SK-N-MC (cell line): ENCODE results near the gene MYBBP1A.

Experiments
- DNase-seq: peaks from one replicate; pipeline ENCODE4 v3.0.0-alpha.2; 2011; ENCODE audit warnings: low read depth, low spot score
- H3K27ac ChIP-seq: fragments of 200-600 bp; sonication (generic); 2 replicates; pipeline ENCODE4 v1.5.1; 2016; ENCODE audit warnings: mixed run types
- H3K36me3 ChIP-seq: fragments of 200-600 bp; sonication (generic); 2 replicates; pipeline ENCODE4 v1.6.1; 2017; ENCODE audit warnings: antibody characterized with exemption, low read length, mixed read lengths; ENCODE audit not compliant: insufficient read depth
- H3K4me3 ChIP-seq: fragments of 200-600 bp; sonication (generic); 2 replicates; pipeline ENCODE4 v1.5.1; 2016
- H3K9ac ChIP-seq: fragments of 200-600 bp; sonication (generic); 2 replicates; pipeline ENCODE4 v1.8.0; 2017; ENCODE audit warnings: mixed run types, mixed read lengths; ENCODE audit not compliant: insufficient read length
- H3K9me3 ChIP-seq: fragments of 200-600 bp; sonication (generic); 2 replicates; pipeline ENCODE4 v1.6.1; 2017; ENCODE audit warnings: low read depth, mild to moderate bottlenecking, antibody characterized with exemption, low read length, moderate library complexity, mixed read lengths
- EZH2 ChIP-seq: fragments of 200-600 bp; sonication (generic); IDR thresholded peaks from one replicate; pipeline ENCODE4 v1.6.1; 2017; ENCODE audit warnings: antibody characterized with exemption
- FOXP2 ChIP-seq: optimal IDR thresholded peaks from 2 replicates; pipeline ENCODE3; 2011; ENCODE audit warnings: mild to moderate bottlenecking, moderate library complexity; ENCODE audit not compliant: insufficient read depth; ENCODE audit errors: extremely low read length, control extremely low read depth
- POLR2AphosphoS5 ChIP-seq: IDR thresholded peaks from 2 replicates; pipeline ENCODE4 v1.6.1; 2012; ENCODE audit warnings: mild to moderate bottlenecking, low read depth, low read length, borderline replicate concordance

MYBBP1A gene

DNA sequence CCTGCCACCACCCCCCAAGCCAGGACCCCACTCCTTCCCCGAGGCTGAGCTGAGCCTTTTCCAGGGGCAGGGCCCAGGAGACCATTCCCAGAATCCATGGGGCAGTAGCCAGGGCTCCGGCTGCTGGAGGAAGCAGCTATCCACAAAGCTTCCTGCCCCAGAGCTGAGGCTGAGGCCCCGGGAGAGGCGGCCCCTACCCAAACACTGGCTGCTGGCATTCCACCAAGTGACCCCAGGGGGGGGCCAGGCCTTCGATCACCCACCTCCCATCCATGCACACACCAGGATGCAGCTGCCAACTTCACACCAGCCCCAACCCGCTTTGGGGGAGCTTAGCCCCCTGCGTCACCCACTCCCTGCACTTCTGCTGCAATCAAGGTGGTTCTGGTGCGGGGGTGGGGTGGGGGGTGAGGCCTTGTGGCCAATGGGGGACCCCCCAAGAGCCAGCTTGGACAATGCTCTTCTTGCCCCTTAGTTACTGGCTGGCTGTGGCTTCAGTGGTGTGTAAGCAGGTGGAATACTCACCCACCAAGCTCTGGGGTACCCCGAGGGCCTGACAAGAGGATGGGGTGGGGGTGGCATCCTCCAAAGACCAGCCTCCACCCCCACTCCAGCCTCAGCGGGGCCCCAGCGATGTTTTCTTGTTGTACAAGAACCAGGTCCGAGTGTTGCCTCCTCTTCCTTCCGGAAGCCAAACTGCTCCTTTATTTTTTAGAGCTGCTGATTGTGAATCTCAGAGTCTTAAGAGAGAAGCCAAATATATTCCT is 16.8 kb downstream of the MYBBP1A start:
- H3K27ac ChIP-seq: no peak overlapping the region
- TF ChIP-seq FOXP2 (no peak), EZH2 (no peak), POLR2AphosphoS5 (no peak)
- H3K4me3 ChIP-seq: no peak overlapping the region
- H3K36me3 ChIP-seq: peaks cover 43% of the 10 kb centered on the region; the same call in 1 of the 2 replicates
- DNase-seq: no peak
- no peak overlapping the region for H3K9ac ChIP-seq
- no peaks in the 10 kb centered on the region for H3K9me3 ChIP-seq

GRCh38 chr17:4537451-4538235 is 17.5 kb downstream of the MYBBP1A start:
- Histone ChIP-seq H3K9ac (no peak overlapping the region), H3K36me3 (peaks cover 38% of the 10 kb centered on the region; the same call in 1 of the 2 replicates), H3K4me3 (no peak overlapping the region), H3K27ac (no peak overlapping the region), H3K9me3 (no peaks in the 10 kb centered on the region)
- TF ChIP-seq EZH2: no peak
- TF ChIP-seq FOXP2: no peak
- no peak for TF ChIP-seq POLR2AphosphoS5
- DNase-seq: no peak

GRCh38 chr17:4536742-4537411 is 18.3 kb downstream of the MYBBP1A start:
- Histone ChIP-seq H3K27ac (no peak overlapping the region), H3K36me3 (peaks cover 31% of the 10 kb centered on the region; the same call in 1 of the 2 replicates)

DNA sequence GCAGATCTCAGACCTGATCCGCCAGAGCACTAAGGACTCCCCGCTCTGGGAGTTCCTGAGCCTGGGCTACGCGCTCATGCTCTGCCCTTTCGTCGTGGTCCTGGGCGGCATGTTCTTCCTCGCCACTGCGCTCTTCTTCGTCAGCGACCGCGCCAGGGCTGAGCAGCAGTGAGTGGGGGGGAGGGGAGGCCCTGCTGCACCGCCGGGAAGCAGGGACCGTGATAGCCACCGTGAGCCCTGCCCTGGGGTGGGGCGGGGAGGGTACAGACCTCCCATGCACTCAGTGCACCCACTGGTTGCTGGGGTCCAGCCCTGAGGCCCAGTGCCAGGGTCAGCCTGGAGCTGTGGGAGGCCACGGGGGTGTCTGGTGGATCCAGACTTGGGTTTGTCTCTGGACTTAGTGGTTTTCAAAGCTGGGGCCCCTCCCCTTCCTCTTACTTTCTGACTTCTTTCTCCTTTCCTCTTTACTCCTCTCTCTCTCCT is 18.9 kb downstream of the MYBBP1A start:
- H3K9me3 ChIP-seq: no peaks in the 10 kb centered on the region
- H3K4me3 ChIP-seq: no peak overlapping the region
- TF ChIP-seq FOXP2: no peak
- TF ChIP-seq EZH2: no peak
- H3K36me3 ChIP-seq: peaks cover 25% of the 10 kb centered on the region; the same call in 1 of the 2 replicates
- no peak overlapping the region for H3K9ac ChIP-seq
- no peak for DNase-seq
- no peak overlapping the region for H3K27ac ChIP-seq

More at GRCh38 chr17:4536742-4537411, 18.3 kb downstream of the MYBBP1A start:
- Histone ChIP-seq H3K9ac (no peak overlapping the region), H3K4me3 (no peak overlapping the region), H3K9me3 (no peaks in the 10 kb centered on the region)
- DNase-seq: no peak
- TF ChIP-seq EZH2: no peak
- no peak for TF ChIP-seq FOXP2
- no peak for TF ChIP-seq POLR2AphosphoS5

DNA sequence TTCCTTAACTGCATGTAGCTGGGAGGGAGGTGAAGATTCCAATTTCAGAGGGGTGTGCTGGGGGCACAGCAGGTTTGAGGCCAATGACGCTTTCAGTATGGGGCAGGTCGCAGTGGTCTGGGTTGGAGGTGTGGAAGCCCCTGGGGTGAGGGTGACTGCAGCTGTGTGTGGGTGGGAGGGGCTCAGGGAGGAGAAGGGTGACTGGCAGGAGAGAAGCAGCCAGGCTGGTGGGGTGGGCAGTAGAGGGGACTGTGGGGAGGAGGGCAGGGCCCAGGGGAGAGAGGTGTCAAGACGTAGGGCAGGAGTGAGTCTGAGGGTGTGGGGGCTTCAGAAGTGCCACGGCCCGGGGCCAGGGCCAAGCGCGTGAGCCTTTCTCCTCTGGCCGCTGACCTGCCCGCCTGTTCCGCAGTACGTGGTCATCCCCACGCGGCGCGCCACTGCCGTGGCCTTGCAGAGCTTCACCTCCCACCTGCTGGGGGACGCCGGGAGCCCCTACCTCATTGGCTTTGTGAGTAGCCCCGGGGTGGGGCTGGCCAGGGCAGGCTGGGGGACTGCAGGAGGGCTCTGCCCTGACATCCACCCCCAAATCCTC is 19.4 kb downstream of the MYBBP1A start:
- H3K36me3 ChIP-seq: peaks cover 21% of the 10 kb centered on the region; the same call in 1 of the 2 replicates
- H3K9me3 ChIP-seq: no peaks in the 10 kb centered on the region
- H3K4me3 ChIP-seq: no peak overlapping the region
- H3K9ac ChIP-seq: no peak overlapping the region
- TF ChIP-seq FOXP2 (no peak), EZH2 (no peak), POLR2AphosphoS5 (no peak)
- no peak overlapping the region for H3K27ac ChIP-seq
- no peak for DNase-seq

DNA sequence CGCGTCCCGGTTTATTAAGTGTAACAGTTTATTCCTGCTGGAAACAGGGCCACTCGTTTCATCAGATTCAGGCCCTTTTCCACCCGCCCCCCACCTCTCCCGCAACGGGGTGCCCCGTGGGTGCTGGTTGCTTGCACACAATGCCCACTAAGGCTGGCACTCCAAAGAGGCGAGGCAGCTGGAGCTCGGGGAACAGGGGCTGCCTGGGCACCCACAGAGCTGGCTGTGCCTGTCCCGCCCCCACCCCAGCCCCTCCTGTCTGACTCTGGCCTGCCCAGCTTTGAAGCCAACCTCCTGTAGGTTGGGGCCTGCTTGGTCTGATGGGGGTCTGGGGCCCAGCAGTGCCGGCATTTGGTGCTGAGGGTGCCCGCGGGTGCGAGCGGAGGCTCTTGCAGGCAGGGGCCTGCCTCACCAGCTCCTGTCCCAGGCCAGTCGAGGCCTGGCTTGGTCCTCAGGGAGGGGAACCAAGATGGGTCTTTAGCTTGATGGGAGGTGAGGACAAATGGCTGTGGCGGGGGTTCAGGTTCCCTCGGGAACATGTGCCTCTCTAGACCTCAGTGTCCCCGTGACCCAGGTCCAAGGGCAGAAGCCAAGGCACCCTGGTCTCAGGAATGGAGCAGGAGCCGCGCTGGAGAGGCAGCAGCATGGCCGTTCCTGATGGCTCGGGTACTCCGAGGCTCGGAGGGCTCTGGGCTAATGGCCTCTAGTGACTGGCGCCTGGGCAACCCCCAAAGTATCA is 20.1 kb downstream of the MYBBP1A start:
- Histone ChIP-seq H3K27ac (no peak overlapping the region), H3K9me3 (no peaks in the 10 kb centered on the region), H3K36me3 (peaks cover 15% of the 10 kb centered on the region; the same call in 1 of the 2 replicates), H3K4me3 (no peak overlapping the region), H3K9ac (no peak overlapping the region)
- TF ChIP-seq FOXP2 (no peak), EZH2 (no peak), POLR2AphosphoS5 (no peak)
- DNase-seq: no peak

DNA sequence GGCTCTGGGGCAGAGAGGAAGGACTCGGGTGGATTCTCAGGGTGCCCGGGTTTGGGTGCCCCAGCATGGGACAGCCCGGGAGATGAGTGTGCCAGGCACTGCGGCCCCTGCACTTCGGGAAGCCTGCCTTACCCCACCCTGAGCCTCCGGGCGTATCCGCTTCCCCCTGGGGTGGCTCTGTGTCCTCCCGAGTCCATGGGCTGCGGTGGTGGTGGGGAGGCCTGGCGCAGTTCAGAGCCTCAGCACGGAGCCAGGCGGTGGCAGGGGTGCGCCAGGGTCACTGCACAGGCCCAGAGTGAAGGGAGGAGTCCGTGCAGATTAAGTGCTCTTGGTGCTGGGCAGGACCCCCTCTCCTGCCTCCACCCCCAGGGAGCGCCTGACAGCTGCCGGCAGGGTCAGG is 20.7 kb downstream of the MYBBP1A start:
- H3K4me3 ChIP-seq: no peak overlapping the region
- no peak for DNase-seq
- TF ChIP-seq POLR2AphosphoS5 (no peak), FOXP2 (no peak), EZH2 (no peak)
- H3K9me3 ChIP-seq: no peaks in the 10 kb centered on the region
- no peak overlapping the region for H3K9ac ChIP-seq
- no peak overlapping the region for H3K27ac ChIP-seq
- H3K36me3 ChIP-seq: peaks cover 12% of the 10 kb centered on the region; the same call in 1 of the 2 replicates
